SH-SY5Y (cell line): ENCODE data around the gene NR1H4.

Source experiments
- GATA2 ChIP-seq: IDR thresholded peaks from 2 replicates; pipeline ENCODE4 v1.6.1; 2011; ENCODE audit warnings: mild to moderate bottlenecking, low read depth, low read length
- GATA3 ChIP-seq: IDR thresholded peaks from 2 replicates; pipeline ENCODE4 v1.6.1; 2011; ENCODE audit warnings: low read depth, mild to moderate bottlenecking, low read length, moderate library complexity

- TF ChIP-seq GATA2 (no peak), GATA3 (no peak)
Observed at GRCh38 chr12:100460702-100461101, 13.0 kb upstream of the NR1H4 start.
